ENCODE data around the gene RPS3. TPM values are rescaled to one million over a fixed set of nuclear protein-coding genes. Genes with fewer than 3 reads are reported as not detected.

RPS3 gene
- total RNA-seq, 1 experiment from 2014 or later = 6,280 TPM

GRCh38 chr11:75436806-75437205 lies 37.5 kb downstream of the RPS3 start:
- ChIA-PET POLR2A (interaction anchor here (0.6 to 1.0 kb wide), 2 partner anchors 14 to 25 kb away, joined by 3 to 4 read pairs; no protein-coding TSS in a partner anchor), CTCF (interaction anchor here (0.6 to 0.9 kb wide), 3 partner anchors 14 to 48 kb away, joined by 5 to 6 read pairs (median 5); no protein-coding TSS in a partner anchor)
- Histone ChIP-seq H3K4me3 (ENCODE audit: low read depth, low read length) (no peak overlapping the region), H3K9me3 (no peaks in the 10 kb centered on the region), H3K4me1 (no peaks in the 10 kb centered on the region), H3K27me3 (replicated peaks; ENCODE audit: control insufficient read depth, insufficient read depth, low read length) (no peaks in the 10 kb centered on the region), H3K36me3 (ENCODE audit: control insufficient read depth, insufficient read depth, low read length) (0 out of 2 replicates have a peak, but pooled peaks cover 2% of the 10 kb centered on the region)
- Mint-ChIP-seq H3K9me3 (ENCODE audit: unreplicated experiment) (no peaks in the 10 kb centered on the region), H3K36me3 (ENCODE audit: insufficient read depth, unreplicated experiment) (no peaks in the 10 kb centered on the region), H3K27ac (ENCODE audit: unreplicated experiment) (no peak overlapping the region), H3K4me3 (ENCODE audit: unreplicated experiment) (no peak overlapping the region), H3K4me1 (ENCODE audit: low read depth, unreplicated experiment) (peaks cover 15% of the 10 kb centered on the region), H3K27me3 (ENCODE audit: insufficient read depth, unreplicated experiment) (no peaks in the 10 kb centered on the region)
- intact Hi-C loops (cut with micrococcal nuclease; ENCODE audit: unreplicated experiment) = no loop called here
- BruUV-seq (replicated peaks) = no TSS peak
- no peak for DNase-seq
- no peak for TF ChIP-seq CTCF (IDR thresholded peaks at IDR 0.05; ENCODE audit: insufficient read depth in 1 of 2, low read depth in 1 of 2, low read length in 1 of 2, severe bottlenecking in 1 of 2, unreplicated experiment in 1 of 2)

DNA sequence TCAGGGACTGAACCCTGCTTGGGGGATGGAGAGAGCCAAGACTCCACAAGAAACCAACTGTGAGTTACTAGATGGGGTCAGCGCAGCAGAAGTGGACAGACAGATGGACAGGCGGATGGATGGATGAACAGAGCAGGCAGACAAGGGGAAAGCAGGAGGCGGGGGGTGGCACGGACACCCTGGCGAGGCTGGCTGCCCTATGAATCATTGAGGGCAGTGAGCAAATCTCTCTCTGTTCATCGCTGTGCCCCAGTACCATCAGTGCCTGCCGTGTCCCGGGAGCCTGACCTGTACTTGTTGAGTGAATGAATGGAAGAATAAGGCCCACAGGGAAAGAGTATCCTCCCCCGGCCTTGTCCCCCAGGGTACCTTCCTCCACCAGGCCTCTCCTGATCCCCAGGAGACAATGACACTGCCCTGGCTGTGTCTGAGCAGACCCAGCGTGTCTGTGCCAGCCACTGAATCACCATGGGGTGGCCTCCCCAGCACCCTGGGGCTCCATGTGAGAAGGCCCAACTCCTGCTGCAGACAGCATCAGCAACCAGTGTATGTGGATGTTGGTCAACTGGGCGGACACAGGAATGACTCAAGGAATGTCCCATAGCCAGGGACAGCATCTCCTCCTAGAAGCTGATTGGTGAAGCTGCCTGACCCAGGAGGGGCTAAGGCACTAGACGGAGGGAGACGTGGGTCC lies 38.8 kb downstream of the RPS3 start:
- 0 out of 2 replicates have a peak, but pooled peaks cover 2% of the 10 kb centered on the region for H3K36me3 ChIP-seq (ENCODE audit: control insufficient read depth, insufficient read depth, low read length)
- Mint-ChIP-seq H3K27ac (ENCODE audit: unreplicated experiment) (peak overlapping the region; percentile 21), H3K36me3 (ENCODE audit: insufficient read depth, unreplicated experiment) (no peaks in the 10 kb centered on the region), H3K27me3 (ENCODE audit: insufficient read depth, unreplicated experiment) (no peaks in the 10 kb centered on the region), H3K4me3 (ENCODE audit: unreplicated experiment) (no peak overlapping the region), H3K9me3 (ENCODE audit: unreplicated experiment) (no peaks in the 10 kb centered on the region), H3K4me1 (ENCODE audit: low read depth, unreplicated experiment) (peaks cover 15% of the 10 kb centered on the region)
- no peaks in the 10 kb centered on the region for H3K4me1 ChIP-seq
- no TSS peak for BruUV-seq (replicated peaks)
- intact Hi-C loops (cut with micrococcal nuclease; ENCODE audit: unreplicated experiment) = no loop called here
- H3K9me3 ChIP-seq = no peaks in the 10 kb centered on the region
- H3K27me3 ChIP-seq (replicated peaks; ENCODE audit: control insufficient read depth, insufficient read depth, low read length) = no peaks in the 10 kb centered on the region
- TF ChIP-seq CTCF (IDR thresholded peaks at IDR 0.05; ENCODE audit: insufficient read depth in 1 of 2, low read depth in 1 of 2, low read length in 1 of 2, severe bottlenecking in 1 of 2, unreplicated experiment in 1 of 2) = no peak
- ChIA-PET POLR2A (interaction anchor here (0.6 kb wide), 1 partner anchor 90 kb away, joined by 7 read pairs; no protein-coding TSS in a partner anchor), CTCF (no interaction called here)
- H3K4me3 ChIP-seq (ENCODE audit: low read depth, low read length) = no peak overlapping the region
- no peak for DNase-seq

GRCh38 chr11:75439026-75439425 lies 39.7 kb downstream of the RPS3 start:
- H3K36me3 ChIP-seq (ENCODE audit: control insufficient read depth, insufficient read depth, low read length) = 0 out of 2 replicates have a peak, but pooled peaks cover 2% of the 10 kb centered on the region
- intact Hi-C loops (cut with micrococcal nuclease; ENCODE audit: unreplicated experiment) = no loop called here
- H3K4me3 ChIP-seq (ENCODE audit: low read depth, low read length) = no peak overlapping the region
- Mint-ChIP-seq H3K27me3 (ENCODE audit: insufficient read depth, unreplicated experiment) (no peaks in the 10 kb centered on the region), H3K4me1 (ENCODE audit: low read depth, unreplicated experiment) (peaks cover 15% of the 10 kb centered on the region), H3K27ac (ENCODE audit: unreplicated experiment) (peak overlapping the region; percentile 9), H3K4me3 (ENCODE audit: unreplicated experiment) (no peak overlapping the region), H3K36me3 (ENCODE audit: insufficient read depth, unreplicated experiment) (no peaks in the 10 kb centered on the region), H3K9me3 (ENCODE audit: unreplicated experiment) (no peaks in the 10 kb centered on the region)
- no peaks in the 10 kb centered on the region for H3K9me3 ChIP-seq
- CTCF ChIA-PET = interaction anchor here (1.7 kb wide), 1 partner anchor 12 kb away, joined by 5 read pairs; no protein-coding TSS in a partner anchor
- TF ChIP-seq CTCF (IDR thresholded peaks at IDR 0.05; ENCODE audit: insufficient read depth in 1 of 2, low read depth in 1 of 2, low read length in 1 of 2, severe bottlenecking in 1 of 2, unreplicated experiment in 1 of 2) = no peak
- no peaks in the 10 kb centered on the region for H3K4me1 ChIP-seq
- DNase-seq = no peak
- no peaks in the 10 kb centered on the region for H3K27me3 ChIP-seq (replicated peaks; ENCODE audit: control insufficient read depth, insufficient read depth, low read length)
- BruUV-seq (replicated peaks) = no TSS peak
- POLR2A ChIA-PET = interaction anchor here (0.6 kb wide), 1 partner anchor 89 kb away, joined by 7 read pairs; no protein-coding TSS in a partner anchor

Data from Caco-2 (cell line).